Measurements from ENCODE around the gene SH3PXD2A.

SH3PXD2A gene

GRCh38 chr10:103552856-103553742 lies 302.3 kb downstream of the SH3PXD2A start:
- DNase-seq = no peak

- peak; percentile 93 to 96 for DNase-seq
These were observed 303.5 kb downstream of the SH3PXD2A start for GRCh38 chr10:103551619-103552602.

GRCh38 chr10:103550229-103550628 lies 305.1 kb downstream of the SH3PXD2A start:
- DNase-seq = no peak

GRCh38 chr10:103549349-103549685 lies 306.1 kb downstream of the SH3PXD2A start:
- no peak for DNase-seq

GRCh38 chr10:103548581-103549348 lies 306.6 kb downstream of the SH3PXD2A start:
- DNase-seq = no peak

GRCh38 chr10:103548006-103548405 lies 307.4 kb downstream of the SH3PXD2A start:
- no peak for DNase-seq

GRCh38 chr10:103547391-103547946 lies 307.9 kb downstream of the SH3PXD2A start:
- no peak for DNase-seq

GRCh38 chr10:103546401-103546800 lies 309.0 kb downstream of the SH3PXD2A start:
- DNase-seq = no peak

GRCh38 chr10:103545771-103546281 lies 309.6 kb downstream of the SH3PXD2A start:
- no peak for DNase-seq

- DNase-seq = no peak
These were observed 310.0 kb downstream of the SH3PXD2A start for GRCh38 chr10:103545366-103545765.

GRCh38 chr10:103544657-103545310 lies 310.6 kb downstream of the SH3PXD2A start:
- no peak for DNase-seq
